EH (cell line): ENCODE measurements around the gene JSRP1.

Source experiments
- DNase-seq: peaks from one replicate; pipeline ENCODE4 v3.0.0-alpha.2; 2015; ENCODE audit warnings: low read depth

The JSRP1 gene

DNA sequence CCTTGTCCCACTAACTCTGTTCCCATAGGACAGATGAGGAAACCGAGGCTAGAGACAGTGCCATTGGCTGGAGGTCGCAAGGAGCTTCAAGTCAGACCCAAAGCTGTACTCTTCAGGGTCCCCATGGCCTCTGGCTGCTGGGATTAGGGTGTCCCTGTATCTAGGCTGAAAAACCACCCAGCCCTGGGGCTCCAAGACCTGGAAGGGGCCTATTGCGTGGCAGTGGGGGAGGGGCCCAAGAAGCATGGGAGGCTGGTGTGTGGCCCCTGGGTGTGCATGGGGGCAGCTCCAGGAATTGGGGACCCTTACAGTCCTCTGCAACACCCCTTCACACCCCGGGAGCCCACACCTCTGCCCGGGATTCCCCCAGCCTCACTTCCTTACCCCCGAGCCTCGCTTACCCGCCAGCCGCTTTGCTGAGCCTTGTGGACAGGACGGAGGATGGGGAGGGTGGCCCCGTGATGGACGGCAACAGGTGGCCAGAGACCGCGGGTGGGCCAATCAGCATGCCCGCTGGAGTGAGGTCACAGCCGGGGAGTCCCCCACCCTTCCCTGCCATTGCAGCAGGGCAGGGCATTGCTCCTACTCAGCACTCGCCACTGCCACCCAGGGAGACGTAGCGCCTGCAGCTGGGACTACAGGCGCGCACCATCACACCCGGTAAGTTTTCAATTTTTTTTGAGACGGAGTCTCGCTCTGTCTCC is at the start of gene JSRP1:
TSS of gene JSRP1 (minus strand) at position 436 of the 704 bp plus-strand sequence. CDS start 1,103 bp downstream, outside the sequence.
- DNase-seq = no peak

DNA sequence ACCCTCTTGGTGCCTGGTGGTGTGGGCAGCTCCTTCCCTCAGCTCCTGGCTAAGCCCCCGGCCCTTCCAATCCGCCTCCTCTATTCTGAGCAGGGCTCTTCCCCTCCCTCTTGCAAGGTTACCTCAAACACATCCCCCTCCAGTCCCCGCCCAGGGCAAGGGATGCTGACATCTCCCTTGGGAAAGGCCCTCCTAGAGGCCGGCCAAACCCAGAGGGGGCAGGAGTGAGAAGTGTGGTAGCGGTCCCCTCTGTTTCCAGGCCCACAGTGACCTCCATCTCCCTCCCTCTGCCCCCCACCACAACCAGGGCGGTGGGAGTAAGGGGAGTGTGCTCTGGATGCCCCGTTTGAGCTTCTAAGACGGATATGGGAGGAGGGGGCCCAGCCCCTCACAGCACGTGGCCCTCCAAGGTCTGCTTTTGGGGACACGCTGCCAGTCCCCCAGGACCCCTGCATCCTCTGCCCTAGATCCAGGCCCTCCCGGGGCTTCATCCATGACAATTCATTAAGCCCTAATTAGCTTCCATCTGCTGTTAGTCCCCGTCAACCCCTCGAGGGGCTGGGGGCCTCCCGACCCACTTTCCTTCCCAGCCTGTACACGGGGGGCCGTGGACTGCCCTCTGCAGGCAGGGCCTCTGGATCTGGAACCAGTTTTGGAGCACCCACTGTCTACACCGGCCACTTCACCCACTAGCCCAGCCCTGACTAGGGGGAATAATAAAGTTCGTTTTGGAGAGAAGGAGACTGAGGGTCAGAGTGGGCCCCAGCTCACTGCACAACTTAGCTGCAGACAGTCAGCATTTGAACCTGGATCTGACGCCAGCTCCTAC is 49.4 kb upstream of the JSRP1 start:
- no peak for DNase-seq

DNA sequence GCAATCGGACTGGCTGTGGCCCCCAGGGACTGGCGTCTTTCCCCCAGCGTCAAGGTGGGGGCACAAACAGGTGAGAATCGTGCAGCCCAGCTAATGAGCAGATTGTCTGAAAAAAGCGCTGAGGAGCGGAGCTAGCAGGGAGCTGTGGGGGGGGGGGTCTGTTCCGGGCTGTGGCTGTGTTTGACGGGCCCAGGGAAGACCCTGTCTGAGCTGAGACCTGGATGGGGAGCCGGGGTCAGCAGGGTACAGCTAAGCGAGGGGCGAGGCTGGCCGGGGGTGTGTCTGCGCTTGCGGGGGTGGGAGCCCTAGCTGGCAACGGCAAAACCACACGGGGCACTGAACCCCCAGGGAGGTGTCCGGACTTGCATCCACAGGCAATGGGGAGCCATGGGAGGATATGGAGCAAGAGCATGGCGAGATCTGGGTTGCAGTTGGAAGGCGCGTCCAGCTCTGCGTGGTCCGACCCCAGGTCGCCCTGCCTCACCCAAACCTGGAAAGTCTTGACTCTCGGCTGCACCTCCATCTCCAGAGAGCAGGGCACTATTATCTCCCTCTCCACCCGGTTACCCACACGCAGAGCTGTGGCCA is 47.1 kb upstream of the JSRP1 start:
- no peak for DNase-seq

DNA sequence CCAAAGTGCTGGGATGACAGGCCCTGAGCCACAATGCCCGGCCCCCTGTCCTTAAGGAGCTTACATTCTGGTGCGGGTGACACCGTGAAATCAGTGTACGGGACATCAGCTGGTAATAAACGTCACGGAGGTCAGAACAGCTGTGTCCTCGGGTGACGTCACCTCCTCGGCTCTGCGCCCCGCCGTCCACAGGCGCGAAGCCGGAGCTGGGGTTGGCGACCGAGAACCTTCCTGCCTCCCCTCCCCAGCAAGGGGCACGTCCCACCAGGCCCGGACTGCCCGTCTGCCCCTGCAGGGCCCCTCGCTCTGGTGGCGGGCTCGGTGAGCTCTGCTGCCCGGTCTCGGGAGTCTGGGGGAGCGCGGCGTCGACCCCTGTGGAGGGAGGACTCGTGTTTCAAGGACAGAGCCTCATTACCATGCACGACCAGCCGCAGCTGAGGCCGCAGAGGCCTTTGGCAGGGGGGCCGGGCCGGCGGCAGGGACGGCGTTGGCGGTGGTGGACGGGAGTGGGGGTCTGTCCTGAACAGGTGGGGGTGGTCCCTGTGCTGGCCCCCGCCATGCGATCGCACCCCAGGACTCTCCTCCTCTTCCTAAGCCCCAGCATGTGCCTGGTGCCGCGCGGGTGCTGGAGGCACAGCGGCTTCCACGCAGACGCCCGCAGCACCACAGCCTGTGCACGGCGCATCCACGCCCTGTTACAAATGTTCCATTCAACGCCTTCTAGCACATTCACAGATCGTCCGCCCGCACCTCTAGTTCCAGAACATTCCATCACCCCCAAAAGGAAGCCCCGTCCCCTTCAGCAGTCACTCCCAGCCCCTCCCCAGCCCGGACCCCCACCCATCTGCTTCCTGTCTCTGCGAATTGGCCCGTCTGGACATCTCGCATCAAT is 46.3 kb upstream of the JSRP1 start:
- DNase-seq = peak; percentile 55

- no peak for DNase-seq
These were observed 44.3 kb upstream of the JSRP1 start for GRCh38 chr19:2300533-2300932.

DNA sequence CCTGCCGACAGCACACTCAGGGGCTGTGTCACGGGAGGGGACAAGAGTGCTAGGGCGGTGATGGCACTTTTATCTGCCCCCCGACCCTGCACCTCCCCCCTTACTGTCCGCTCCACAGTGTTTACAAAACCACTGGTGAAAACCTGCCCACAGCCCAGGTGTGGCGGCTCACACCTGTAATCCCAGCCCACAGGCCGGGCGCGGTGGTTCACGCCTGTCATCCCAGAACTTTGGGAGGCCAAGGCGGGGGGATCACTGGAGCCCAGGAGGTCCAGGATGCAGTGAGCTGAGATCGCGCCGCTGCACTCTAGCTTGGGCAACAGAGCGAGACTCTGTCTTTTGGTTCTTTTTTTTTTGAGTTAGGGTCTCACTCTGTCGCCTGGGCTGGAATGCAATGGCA is 39.9 kb upstream of the JSRP1 start:
- DNase-seq = no peak

DNA sequence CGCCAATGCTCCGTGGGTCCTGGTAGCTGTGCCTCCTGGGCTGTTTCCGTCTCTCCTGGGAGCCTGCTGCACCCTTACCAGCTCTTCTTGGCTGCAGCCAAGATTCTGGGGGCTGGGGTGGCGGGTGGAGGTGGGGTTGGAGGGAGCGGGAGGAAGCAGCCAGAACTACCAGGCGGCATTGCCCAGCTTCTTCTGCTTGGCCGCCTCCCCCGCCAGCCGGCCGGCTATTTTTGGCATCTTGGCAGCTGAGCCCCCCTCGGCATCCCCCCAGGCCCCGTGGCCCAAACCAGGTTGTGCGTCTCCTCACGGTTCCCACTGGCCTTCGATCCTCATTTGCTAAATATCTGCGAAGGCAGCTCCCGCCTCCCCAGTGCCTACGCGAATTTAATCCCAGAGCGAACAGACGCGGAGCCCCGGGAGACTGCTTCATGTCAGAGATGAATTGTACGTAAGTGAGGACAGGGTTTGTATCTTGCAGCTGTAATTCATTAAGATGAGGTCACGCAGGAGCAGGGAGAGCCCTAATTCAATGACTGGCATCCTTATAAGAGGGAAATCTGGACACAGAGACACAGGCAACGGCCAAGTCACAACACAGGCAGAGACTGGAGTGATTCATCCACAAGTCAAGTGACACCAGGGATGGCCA is 38.6 kb upstream of the JSRP1 start:
- DNase-seq = peak; percentile 91

GRCh38 chr19:2291185-2291751 is 35.1 kb upstream of the JSRP1 start:
- DNase-seq = no peak

GRCh38 chr19:2290441-2291184 is 34.4 kb upstream of the JSRP1 start:
- DNase-seq = no peak

DNA sequence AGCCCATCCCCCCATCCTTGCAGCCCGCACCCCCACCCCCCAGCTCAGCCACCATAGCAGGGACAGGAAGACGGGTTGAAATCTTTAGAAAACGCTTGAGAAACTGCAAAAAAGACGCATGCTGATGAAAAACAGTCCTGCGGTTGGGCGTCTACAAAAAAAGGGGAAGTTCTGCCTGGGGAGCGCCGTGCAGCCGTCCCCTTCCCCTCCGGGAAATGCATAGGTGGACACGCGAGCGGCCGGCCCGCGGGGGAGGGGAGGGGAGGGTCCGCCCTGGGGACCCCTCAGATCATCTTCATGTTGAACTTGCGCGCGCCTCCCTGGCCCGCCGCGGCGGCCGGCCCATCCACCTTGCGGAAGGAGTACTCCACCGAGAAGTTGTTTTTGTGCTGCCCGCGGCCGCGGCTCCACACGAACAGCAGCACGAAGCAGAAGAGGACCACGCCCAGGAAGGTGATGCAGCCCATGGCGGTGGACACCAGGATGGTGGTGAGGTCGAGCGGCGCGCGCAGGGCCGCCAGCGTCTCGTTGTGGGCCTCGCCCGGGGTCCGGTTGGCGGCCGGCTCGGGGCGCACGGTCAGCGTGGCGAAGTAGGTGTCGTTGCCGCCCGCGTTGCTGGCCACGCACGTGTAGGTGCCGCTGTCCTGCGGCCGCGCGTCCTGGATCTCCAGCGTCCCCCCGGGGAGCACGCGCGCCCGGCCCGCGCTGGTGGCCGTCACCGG is 33.7 kb upstream of the JSRP1 start:
- DNase-seq = no peak

- no peak for DNase-seq
These were observed 32.8 kb upstream of the JSRP1 start for GRCh38 chr19:2288818-2289713.

DNA sequence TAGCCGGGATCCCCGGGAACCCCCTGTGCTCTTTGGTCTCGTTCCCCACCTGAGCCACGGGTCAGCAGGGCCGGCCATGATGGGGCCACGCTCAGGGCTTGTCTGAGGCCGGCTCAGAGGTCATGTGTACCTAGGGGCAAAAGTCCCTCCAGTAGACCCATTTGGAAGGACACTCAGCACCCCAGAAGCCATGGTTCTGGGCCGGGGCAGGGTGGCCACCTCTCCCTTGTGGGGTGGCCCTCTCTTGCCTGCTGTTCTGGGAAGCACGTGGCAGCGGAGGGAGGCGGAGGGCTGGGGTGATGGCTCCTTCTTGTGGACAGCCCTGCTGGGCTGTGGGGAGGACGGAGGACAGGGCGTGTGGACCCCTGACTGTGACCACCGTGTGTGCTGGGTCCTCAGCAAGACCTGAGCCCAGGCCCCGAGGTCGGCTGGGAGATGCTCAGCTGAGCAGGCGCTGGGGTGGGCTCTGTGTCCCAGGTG is 32.2 kb upstream of the JSRP1 start:
- DNase-seq = no peak

DNA sequence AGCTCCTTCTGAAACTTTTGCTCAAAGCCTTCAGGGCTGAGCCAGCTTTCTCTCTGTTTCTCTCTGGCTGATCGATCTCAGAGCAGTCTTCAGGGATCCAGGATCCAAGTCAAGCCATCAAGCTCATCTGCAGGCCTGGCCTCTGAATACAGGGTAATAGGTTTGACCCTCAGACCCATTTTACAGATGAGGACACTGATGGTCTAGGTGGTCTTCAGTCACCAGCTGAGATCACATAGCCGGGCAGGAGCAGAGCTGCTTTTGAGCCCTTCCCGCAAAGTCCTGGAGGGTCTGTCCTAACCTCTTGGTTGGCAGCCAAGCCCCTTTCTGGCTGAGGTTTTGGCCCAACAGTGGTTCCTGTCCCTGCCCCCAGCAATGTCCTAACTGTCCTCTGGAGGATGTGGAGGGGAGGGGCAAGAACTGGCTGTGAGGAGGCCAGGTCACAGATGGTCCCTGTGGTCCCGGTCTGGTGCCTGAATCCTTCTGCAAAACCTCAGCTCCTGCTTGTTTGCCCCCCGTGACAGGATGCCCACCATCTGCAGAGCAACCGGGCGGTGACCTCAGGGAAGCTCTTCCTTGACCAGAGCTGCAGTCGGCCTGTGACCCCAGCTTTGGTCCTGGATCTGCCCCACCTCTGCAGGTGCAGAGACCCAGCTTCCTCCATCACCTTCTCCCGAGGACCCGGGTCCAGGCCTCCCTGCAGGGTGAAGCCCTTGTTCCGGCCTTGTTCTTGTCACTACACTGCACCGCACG is 31.5 kb upstream of the JSRP1 start:
- no peak for DNase-seq

- no peak for DNase-seq
These were observed 30.4 kb upstream of the JSRP1 start for GRCh38 chr19:2286402-2287140.

DNA sequence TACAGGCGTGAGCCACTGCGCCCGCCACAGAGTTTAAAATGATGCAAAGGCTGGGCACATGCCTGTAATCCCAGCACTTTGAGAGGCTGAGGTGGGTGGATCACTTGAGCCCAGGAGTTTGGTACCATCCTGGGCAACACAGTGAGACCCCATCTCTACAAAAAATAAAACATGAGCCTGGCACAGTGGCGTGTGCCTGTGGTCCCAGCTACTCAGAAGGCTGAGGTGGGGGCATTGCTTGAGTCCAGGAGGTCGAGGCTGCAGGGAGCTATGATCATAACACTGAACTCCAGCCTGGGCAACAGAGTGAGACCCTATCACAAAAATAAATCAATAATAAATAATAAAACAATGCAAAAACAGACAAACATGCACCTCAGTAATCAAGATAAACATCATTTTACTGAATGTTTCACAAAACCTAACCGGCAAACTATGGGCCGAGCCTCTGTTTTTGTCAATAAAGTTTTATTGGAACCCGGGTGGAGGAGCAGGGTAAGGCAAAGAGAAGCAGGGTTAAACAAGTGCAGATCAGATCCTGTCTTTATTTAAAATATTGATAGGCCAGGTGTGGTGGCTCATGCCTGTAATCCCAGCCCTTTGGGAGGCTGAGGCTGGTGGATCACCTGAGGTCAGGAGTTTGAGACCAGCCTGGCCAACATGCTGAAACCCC is 27.8 kb upstream of the JSRP1 start:
- DNase-seq = no peak

GRCh38 chr19:2282862-2283237 is 26.6 kb upstream of the JSRP1 start:
- no peak for DNase-seq
